Uterus (tissue), 4 donors: ENCODE measurements around the gene CDKN2B-AS1. TPM values are rescaled to one million over a fixed set of nuclear protein-coding genes. Genes with fewer than 3 reads are reported as not detected.

Source experiments
- DNase-seq, 2 donors: peaks; one replicate each; pipeline ENCODE4 v3.0.0-alpha.2; 2019 to 2020
- H3K27ac ChIP-seq, 2 donors: fragments of 200-600 bp; sonication (generic); 1 replicate in 1 of 2; 2 replicates in 1 of 2; pipeline ENCODE4 v1.5.1; 2016 to 2018
- H3K27me3 ChIP-seq, 2 donors: fragments of 200-600 bp; sonication (generic); one replicate each; pipeline ENCODE4 v1.5.1; 2018 to 2019; ENCODE audit warnings: control low read depth in 1 of 2
- H3K36me3 ChIP-seq, 2 donors: fragments of 200-600 bp; sonication (generic); one replicate each; pipeline ENCODE4 v1.5.1; 2019; ENCODE audit warnings: control low read depth in 1 of 2
- H3K4me1 ChIP-seq, 2 donors: fragments of 200-600 bp; sonication (generic); one replicate each; pipeline ENCODE4 v1.5.1; 2018 to 2019; ENCODE audit warnings: control low read depth in 1 of 2
- H3K4me3 ChIP-seq, 2 donors: fragments of 200-600 bp; sonication (generic); 1 replicate in 1 of 2; 2 replicates in 1 of 2; pipeline ENCODE4 v1.5.1; 2018 to 2019; ENCODE audit warnings: mild to moderate bottlenecking in 1 of 2
- H3K9me3 ChIP-seq, 2 donors: fragments of 200-600 bp; sonication (generic); one replicate each; pipeline ENCODE4 v1.5.1; 2019; ENCODE audit warnings: control low read depth in 1 of 2
- CTCF ChIP-seq, 4 experiments: fragments of 200-600 bp in 2 of 4; fragments of 450-650 bp in 2 of 4; sonication (generic) in 2 of 4; IDR thresholded peaks; one replicate each; pipeline ENCODE4 v1.5.1; 2016 to 2019; ENCODE audit warnings: antibody characterized with exemption in 4 of 4, mild to moderate bottlenecking in 2 of 4, moderate library complexity in 1 of 4
- POLR2A ChIP-seq, 2 donors: fragments of 450-650 bp; IDR thresholded peaks; one replicate each; pipeline ENCODE4 v1.6.1; 2016; ENCODE audit warnings: antibody characterized with exemption in 2 of 2, mild to moderate bottlenecking in 1 of 2, moderate library complexity in 1 of 2
- intact Hi-C: fragments of 100-400 bp; cut with DNase I; formaldehyde crosslinking; loops from one replicate; pipeline ENCODE4 v1.15.1; 2023; ENCODE audit warnings: low total_unique reads
- total RNA-seq, 4 donors: library from RNA; depleted of rRNA in 3 of 4; stranded (reverse); fragments of >200 nt in 3 of 4; gene quantifications; one replicate each; pipeline versions ENCODE4 v1.1.0 to v1.2.4, GENCODE V29; 2014 to 2023
- donor health status: DM: yes; HTN: yes; CAD: no.

Gene CDKN2B-AS1
- total RNA-seq, 4 donors from 2014 or later: 0.29 to 1.8 (median 0.35) TPM; not detected in 1

- peaks cover 0 to 4% of the 10 kb centered on the region in 2 donors for H3K4me1 ChIP-seq
- H3K27me3 ChIP-seq: peaks cover 0 to 11% of the 10 kb centered on the region in 2 donors
- H3K4me3 ChIP-seq: no peak overlapping the region
- H3K36me3 ChIP-seq: no peaks in the 10 kb centered on the region
- no peaks in the 10 kb centered on the region for H3K9me3 ChIP-seq
- intact Hi-C loops: no loop called here
- no peak for DNase-seq
- TF ChIP-seq POLR2A (IDR thresholded peaks at IDR 0.05): no peak
- TF ChIP-seq CTCF (IDR thresholded peaks at IDR 0.05): no peak
- no peak overlapping the region for H3K27ac ChIP-seq
These were observed 2.9 kb downstream of the CDKN2B-AS1 start for GRCh38 chr9:21997480-21997879.

- Histone ChIP-seq H3K4me1 (peaks cover 0 to 4% of the 10 kb centered on the region in 2 donors), H3K36me3 (no peaks in the 10 kb centered on the region), H3K27ac (no peak overlapping the region), H3K27me3 (peaks cover 0 to 5% of the 10 kb centered on the region in 2 donors), H3K4me3 (no peak overlapping the region), H3K9me3 (no peaks in the 10 kb centered on the region)
- TF ChIP-seq CTCF (IDR thresholded peaks at IDR 0.05): no peak
- no peak for TF ChIP-seq POLR2A (IDR thresholded peaks at IDR 0.05)
- no peak for DNase-seq
- intact Hi-C loops: no loop called here
These were observed 3.4 kb downstream of the CDKN2B-AS1 start for GRCh38 chr9:21998026-21998425.

- no peaks in the 10 kb centered on the region for H3K27me3 ChIP-seq
- H3K27ac ChIP-seq: no peak overlapping the region
- no peaks in the 10 kb centered on the region for H3K4me1 ChIP-seq
- no peak overlapping the region for H3K4me3 ChIP-seq
- no peak for DNase-seq
- intact Hi-C loops: no loop called here
- no peaks in the 10 kb centered on the region for H3K9me3 ChIP-seq
- H3K36me3 ChIP-seq: no peaks in the 10 kb centered on the region
- no peak for TF ChIP-seq CTCF (IDR thresholded peaks at IDR 0.05)
- no peak for TF ChIP-seq POLR2A (IDR thresholded peaks at IDR 0.05)
These were observed 7.4 kb downstream of the CDKN2B-AS1 start for GRCh38 chr9:22002038-22002437.

- Histone ChIP-seq H3K27ac (no peak overlapping the region), H3K4me3 (no peak overlapping the region), H3K36me3 (no peaks in the 10 kb centered on the region), H3K4me1 (no peaks in the 10 kb centered on the region), H3K27me3 (peaks cover 0 to 8% of the 10 kb centered on the region in 2 donors), H3K9me3 (no peaks in the 10 kb centered on the region)
- DNase-seq: no peak
- TF ChIP-seq POLR2A (IDR thresholded peaks at IDR 0.05) (no peak), CTCF (IDR thresholded peaks at IDR 0.05) (no peak)
- intact Hi-C loops: no loop called here
These were observed 10.6 kb downstream of the CDKN2B-AS1 start for GRCh38 chr9:22005021-22005701.

GRCh38 chr9:22005702-22006606 is 11.4 kb downstream of the CDKN2B-AS1 start:
- H3K36me3 ChIP-seq: no peaks in the 10 kb centered on the region
- no peak for DNase-seq
- H3K9me3 ChIP-seq: no peaks in the 10 kb centered on the region
- intact Hi-C loops: no loop called here
- no peak overlapping the region for H3K4me3 ChIP-seq
- TF ChIP-seq CTCF (IDR thresholded peaks at IDR 0.05) (no peak), POLR2A (IDR thresholded peaks at IDR 0.05) (no peak)
- H3K4me1 ChIP-seq: no peaks in the 10 kb centered on the region
- no peak overlapping the region for H3K27ac ChIP-seq
- peaks cover 0 to 8% of the 10 kb centered on the region in 2 donors for H3K27me3 ChIP-seq
